Measurements from ENCODE around the gene NRP1. TPM values are rescaled to one million over a fixed set of nuclear protein-coding genes. Genes with fewer than 3 reads are reported as not detected.
A peak's percentile ranks its signal among the peaks of the same experiment; 100 is the strongest.

Gene NRP1
- total RNA-seq, 1 donor from 2014 or later = not detected

DNA sequence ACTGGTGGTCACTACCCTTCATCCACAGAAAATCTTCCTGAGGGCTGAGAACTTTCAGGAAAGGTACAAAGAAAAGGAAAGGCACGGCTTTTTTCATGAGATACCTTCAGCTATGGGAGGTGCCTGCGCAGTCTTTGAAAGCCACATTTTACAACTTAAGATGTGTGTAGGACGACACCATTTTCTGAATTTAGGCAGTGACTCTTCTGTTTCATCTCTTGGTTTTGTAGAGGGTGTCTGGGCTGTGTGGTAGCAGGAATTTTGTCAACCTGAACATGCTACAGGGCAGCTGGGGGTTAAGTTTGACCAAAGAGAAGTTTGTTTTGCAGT lies 138.1 kb downstream of the NRP1 start:
- peaks cover 2% of the 10 kb centered on the region for H3K4me1 Mint-ChIP-seq
- H3K27me3 Mint-ChIP-seq = peaks cover 22% of the 10 kb centered on the region
- TF ChIP-seq, protein P1, sequence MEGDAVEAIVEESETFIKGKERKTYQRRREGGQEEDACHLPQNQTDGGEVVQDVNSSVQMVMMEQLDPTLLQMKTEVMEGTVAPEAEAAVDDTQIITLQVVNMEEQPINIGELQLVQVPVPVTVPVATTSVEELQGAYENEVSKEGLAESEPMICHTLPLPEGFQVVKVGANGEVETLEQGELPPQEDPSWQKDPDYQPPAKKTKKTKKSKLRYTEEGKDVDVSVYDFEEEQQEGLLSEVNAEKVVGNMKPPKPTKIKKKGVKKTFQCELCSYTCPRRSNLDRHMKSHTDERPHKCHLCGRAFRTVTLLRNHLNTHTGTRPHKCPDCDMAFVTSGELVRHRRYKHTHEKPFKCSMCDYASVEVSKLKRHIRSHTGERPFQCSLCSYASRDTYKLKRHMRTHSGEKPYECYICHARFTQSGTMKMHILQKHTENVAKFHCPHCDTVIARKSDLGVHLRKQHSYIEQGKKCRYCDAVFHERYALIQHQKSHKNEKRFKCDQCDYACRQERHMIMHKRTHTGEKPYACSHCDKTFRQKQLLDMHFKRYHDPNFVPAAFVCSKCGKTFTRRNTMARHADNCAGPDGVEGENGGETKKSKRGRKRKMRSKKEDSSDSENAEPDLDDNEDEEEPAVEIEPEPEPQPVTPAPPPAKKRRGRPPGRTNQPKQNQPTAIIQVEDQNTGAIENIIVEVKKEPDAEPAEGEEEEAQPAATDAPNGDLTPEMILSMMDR (IDR thresholded peaks at IDR 0.05) = no peak
- no peak overlapping the region for H3K4me3 Mint-ChIP-seq
- DNase-seq = no peak
- no peak overlapping the region for H3K27ac Mint-ChIP-seq
- H3K9me3 Mint-ChIP-seq = no peaks in the 10 kb centered on the region
- ChIA-PET CTCF (no interaction called here), POLR2A (no interaction called here)
- intact Hi-C loops (cut with micrococcal nuclease) = no loop called here
- no peak for ATAC-seq (ENCODE audit: low read depth)
- no peaks in the 10 kb centered on the region for H3K36me3 Mint-ChIP-seq (ENCODE audit: low read depth)

DNA sequence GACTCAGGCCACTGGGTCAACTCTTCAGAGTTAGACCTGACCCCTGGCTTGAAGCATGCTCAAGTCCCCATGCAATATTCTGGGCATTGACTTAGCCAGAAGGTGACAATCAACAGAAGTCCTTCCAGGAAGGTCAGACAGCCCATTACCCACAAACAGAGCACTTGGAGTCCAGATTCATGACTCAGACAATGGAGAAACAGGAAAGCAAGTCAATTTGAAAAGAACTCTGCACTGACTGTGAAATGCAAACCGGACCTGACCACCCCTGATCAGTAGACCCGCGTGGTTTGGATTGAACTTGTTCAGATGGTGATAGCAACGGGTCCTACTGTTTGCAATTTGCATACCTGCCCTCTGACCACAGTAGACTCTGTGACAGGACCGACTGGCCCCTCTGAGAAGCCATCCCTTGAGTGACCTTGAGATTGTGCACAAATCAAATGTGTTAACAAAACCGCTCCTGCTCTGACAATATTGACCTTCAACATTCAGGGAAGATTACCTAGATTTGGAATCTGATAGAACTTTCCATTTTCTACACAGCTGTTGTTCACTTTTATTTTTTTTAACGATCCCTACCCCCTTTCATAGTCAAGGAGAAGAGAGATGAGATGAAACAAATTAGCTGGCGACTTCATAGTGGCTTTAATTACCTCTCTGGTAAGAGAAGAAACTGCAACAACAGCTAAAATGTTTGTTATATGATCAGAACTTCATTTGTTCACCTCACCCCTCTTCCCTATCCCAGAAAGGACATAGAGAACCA lies 138.7 kb downstream of the NRP1 start:
- DNase-seq (no peak), ATAC-seq (ENCODE audit: low read depth) (no peak)
- Mint-ChIP-seq H3K9me3 (no peaks in the 10 kb centered on the region), H3K27me3 (peaks cover 22% of the 10 kb centered on the region), H3K4me1 (peaks cover 2% of the 10 kb centered on the region), H3K36me3 (ENCODE audit: low read depth) (no peaks in the 10 kb centered on the region), H3K27ac (no peak overlapping the region), H3K4me3 (no peak overlapping the region)
- ChIA-PET POLR2A (no interaction called here), CTCF (no interaction called here)
- intact Hi-C loops (cut with micrococcal nuclease) = no loop called here
- TF ChIP-seq, protein P1 (IDR thresholded peaks at IDR 0.05) = no peak

DNA sequence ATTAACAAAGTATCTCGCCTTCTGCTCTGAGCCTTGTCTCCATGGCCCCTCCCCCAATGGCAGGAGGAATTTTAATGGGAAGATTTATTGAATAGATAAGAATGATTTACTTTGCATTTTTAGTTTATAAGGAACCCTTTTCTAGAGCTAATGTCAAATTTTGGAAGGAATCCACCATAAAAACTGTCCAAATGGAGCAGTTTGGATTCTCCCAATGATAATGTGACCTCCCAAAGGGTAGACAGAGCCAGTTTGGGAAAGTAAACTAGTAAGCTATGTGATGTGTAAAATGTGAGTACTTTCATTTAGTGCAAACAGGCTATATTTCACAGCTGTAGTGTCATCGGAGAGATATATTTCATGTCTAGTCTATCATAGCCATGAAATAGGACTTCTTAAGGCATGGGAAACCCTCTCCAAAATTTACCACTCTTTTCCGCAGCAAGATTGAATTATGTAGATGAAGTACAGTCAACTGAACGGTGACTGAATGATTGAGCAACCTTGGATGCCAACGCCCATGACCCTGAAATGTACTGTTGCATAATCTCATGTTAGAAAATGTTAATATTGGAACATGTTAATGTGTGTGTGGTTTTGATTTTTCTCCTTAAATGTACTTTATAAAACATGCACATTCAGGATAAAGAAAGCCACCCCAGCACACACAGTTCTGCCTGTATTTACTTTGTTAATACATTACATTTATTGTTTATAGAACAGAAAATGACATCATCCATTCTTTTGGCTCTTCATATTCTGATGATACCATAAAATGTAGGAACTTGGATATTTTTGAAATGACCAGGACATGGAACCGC lies 140.6 kb downstream of the NRP1 start:
- TF ChIP-seq, protein P1 (IDR thresholded peaks at IDR 0.05) = no peak

DNA sequence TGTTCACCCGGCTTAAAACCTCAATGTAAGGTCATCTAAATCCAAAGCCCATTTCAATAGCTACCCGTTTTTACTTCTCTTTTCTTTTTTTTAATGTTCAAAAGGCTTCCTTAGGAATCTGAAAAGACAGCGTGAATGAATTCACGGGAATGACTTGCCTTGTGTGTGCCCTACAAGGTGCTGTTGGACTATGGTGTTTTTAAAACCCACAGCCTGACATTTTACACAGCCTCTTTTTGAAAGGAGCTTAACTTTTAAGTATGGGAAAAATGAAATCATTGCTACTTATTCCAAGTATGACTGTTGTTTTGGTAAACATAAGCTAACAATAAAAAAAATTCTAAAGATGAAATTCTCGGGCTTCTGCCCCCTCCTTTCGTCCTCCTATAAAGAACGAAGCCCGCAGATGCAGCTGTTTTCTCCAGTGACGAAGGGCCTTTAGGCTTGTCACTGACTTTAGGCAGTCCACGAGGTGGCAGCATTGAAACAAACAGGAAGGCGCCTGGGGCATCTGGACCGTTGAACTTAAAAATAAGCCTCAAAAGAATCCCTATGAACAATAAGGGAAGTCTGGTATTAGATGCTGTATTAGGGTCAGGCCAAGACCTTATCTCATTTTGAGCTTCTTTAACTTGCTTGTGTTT lies 141.3 kb downstream of the NRP1 start:
- H3K27me3 Mint-ChIP-seq = peaks cover 16% of the 10 kb centered on the region
- ATAC-seq (ENCODE audit: low read depth) (peak; percentile 60), DNase-seq (no peak)
- TF ChIP-seq, protein P1 (IDR thresholded peaks at IDR 0.05) = no peak
- peaks cover 2% of the 10 kb centered on the region for H3K4me1 Mint-ChIP-seq
- H3K27ac Mint-ChIP-seq = no peak overlapping the region
- intact Hi-C loops (cut with micrococcal nuclease) = no loop called here
- ChIA-PET POLR2A (no interaction called here), CTCF (interaction anchor here (0.5 to 1.5 kb wide), 8 partner anchors 10 to 1445 kb away, joined by 3 to 6 read pairs (median 4); no protein-coding TSS in a partner anchor)
- no peaks in the 10 kb centered on the region for H3K36me3 Mint-ChIP-seq (ENCODE audit: low read depth)
- H3K4me3 Mint-ChIP-seq = no peak overlapping the region
- H3K9me3 Mint-ChIP-seq = no peaks in the 10 kb centered on the region

More for the DNA sequence above, 140.6 kb downstream of the NRP1 start:
- ChIA-PET CTCF (interaction anchor here (0.5 to 1.5 kb wide), 7 partner anchors 9 to 1444 kb away, joined by 3 to 6 read pairs (median 4); no protein-coding TSS in a partner anchor), POLR2A (no interaction called here)
- Mint-ChIP-seq H3K36me3 (ENCODE audit: low read depth) (no peaks in the 10 kb centered on the region), H3K4me3 (no peak overlapping the region), H3K27me3 (peaks cover 18% of the 10 kb centered on the region), H3K4me1 (peaks cover 2% of the 10 kb centered on the region), H3K27ac (no peak overlapping the region), H3K9me3 (no peaks in the 10 kb centered on the region)
- DNase-seq = no peak
- ATAC-seq (ENCODE audit: low read depth) = no peak
- intact Hi-C loops (cut with micrococcal nuclease) = no loop called here

DNA sequence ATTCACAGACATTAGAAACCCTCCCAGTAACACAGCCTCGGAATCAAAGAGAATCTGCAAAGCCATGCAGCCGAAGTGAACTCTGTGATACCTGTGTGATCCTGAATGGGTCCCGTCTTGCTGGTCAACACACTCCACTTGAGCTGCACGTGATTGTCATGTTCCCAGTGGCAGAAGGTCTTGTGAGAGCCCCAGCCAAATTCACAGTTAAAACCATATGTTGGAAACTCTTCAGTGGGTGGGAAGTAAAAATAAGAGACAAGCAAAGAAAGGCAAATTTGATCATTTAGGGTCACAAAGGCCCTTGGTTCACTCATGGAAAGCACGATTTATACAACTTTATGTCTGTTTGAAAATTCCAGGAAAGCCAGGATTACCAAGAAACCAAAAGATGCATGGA lies 142.3 kb downstream of the NRP1 start:
- CTCF ChIA-PET = interaction anchor here (1.3 kb wide), 1 partner anchor 96 kb away, joined by 4 read pairs; no protein-coding TSS in a partner anchor
- H3K4me1 Mint-ChIP-seq = peaks cover 2% of the 10 kb centered on the region
- intact Hi-C loops (cut with micrococcal nuclease) = no loop called here

More for the DNA sequence above, 142.3 kb downstream of the NRP1 start:
- POLR2A ChIA-PET = interaction anchor here (0.6 kb wide), 1 partner anchor 208 kb away, joined by 3 read pairs; no protein-coding TSS in a partner anchor
- H3K9me3 Mint-ChIP-seq = no peaks in the 10 kb centered on the region
- no peaks in the 10 kb centered on the region for H3K36me3 Mint-ChIP-seq (ENCODE audit: low read depth)
- TF ChIP-seq, protein P1 (IDR thresholded peaks at IDR 0.05) = no peak
- ATAC-seq (ENCODE audit: low read depth) = no peak
- H3K4me3 Mint-ChIP-seq = no peak overlapping the region
- no peak overlapping the region for H3K27ac Mint-ChIP-seq
- no peak for DNase-seq
- peaks cover 13% of the 10 kb centered on the region for H3K27me3 Mint-ChIP-seq
